ENCODE measurements around the gene ARHGEF26.

- TF ChIP-seq CTCF (IDR thresholded peaks at IDR 0.05) = no peak
- no peak for TF ChIP-seq POLR2A (IDR thresholded peaks at IDR 0.05)
Observed at GRCh38 chr3:154188846-154189245, 67.7 kb downstream of the ARHGEF26 start.
